HepG2 (cell line): ENCODE measurements around the gene PEAR1. TPM values are rescaled to one million over a fixed set of nuclear protein-coding genes. Genes with fewer than 3 reads are reported as not detected.

ENCODE experiments used
- ATAC-seq: fragments of 200-7000 bp; cut with Tn5 transposase; 3 replicates; pipeline ENCODE4 v1.9.1; 2020; ENCODE audit warnings: mild to moderate bottlenecking, moderate library complexity
- BruUV-seq: library from RNA; stranded (reverse); fragments of 400-500 nt; replicated peaks from 2 replicates; lab custom pipeline; 2021; lab: Mats Ljungman, UMichigan
- CTCF ChIA-PET: fragments of 300-600 bp; formaldehyde crosslinking; extraction: SDS; loops from one replicate; lab custom pipeline; 2021; ENCODE audit warnings: low total read pairs, inconsistent platforms, low intra/inter-chr PET ratio; lab: Yijun Ruan, JAX
- POLR2A ChIA-PET: fragments of 350-600 bp; sonication (Branson Sonifier 250); formaldehyde crosslinking; loops from one replicate; lab custom pipeline; 2020; ENCODE audit warnings: antibody characterized with exemption, inconsistent platforms; lab: Yijun Ruan, JAX
- DNase-seq: peaks from one replicate; pipeline ENCODE4 v3.0.0-alpha.2; 2015; ENCODE audit warnings: low spot score
- FAIRE-seq: peaks from 3 replicates; lab custom pipeline; 2011; peaks lifted over from hg19 to GRCh38; lab: Jason Lieb, UNC
- H2AFZ ChIP-seq: one replicate; pipeline ENCODE4 v1.6.1; 2011; ENCODE audit warnings: low read length, inconsistent platforms
- H3K27ac ChIP-seq: fragments of 300-600 bp; 3 replicates; pipeline ENCODE4 v1.8.0; 2011; ENCODE audit warnings: mixed run types, mild to moderate bottlenecking, mixed read lengths, low read length, inconsistent platforms; ENCODE audit not compliant: insufficient read depth; ENCODE audit errors: extremely low read length
- H3K27me3 ChIP-seq, 2 experiments: fragments of 200-600 bp in 1 of 2; 2 replicates in 1 of 2; 3 replicates in 1 of 2; pipeline versions ENCODE4 v1.6.0 to v1.8.0; 2011; ENCODE audit warnings: low read length in 2 of 2, mild to moderate bottlenecking in 2 of 2, moderate library complexity in 2 of 2, inconsistent platforms in 1 of 2; ENCODE audit not compliant: insufficient read depth in 2 of 2, control insufficient read depth in 1 of 2
- H3K36me3 ChIP-seq, 2 experiments: fragments of 200-600 bp in 1 of 2; replicated peaks in 1 of 2; 2 replicates in 1 of 2; 3 replicates in 1 of 2; pipeline versions ENCODE4 v1.5.1 to v1.8.0; 2011; ENCODE audit warnings: low read length in 2 of 2, inconsistent platforms in 1 of 2; ENCODE audit not compliant: insufficient read depth in 2 of 2, control insufficient read depth in 1 of 2
- H3K4me1 ChIP-seq: 2 replicates; pipeline ENCODE4 v1.5.1; 2012; ENCODE audit warnings: low read length, inconsistent platforms; ENCODE audit not compliant: insufficient read depth
- H3K4me2 ChIP-seq: 2 replicates; pipeline ENCODE4 v1.6.0; 2011; ENCODE audit warnings: low read depth, low read length, inconsistent platforms
- H3K4me3 ChIP-seq, 3 experiments: fragments of 200-600 bp in 1 of 3; sonication (generic), shearing (Covaris generic) in 1 of 3; replicated peaks in 1 of 3; 2 replicates each; pipeline ENCODE4 v1.5.1; 2011 to 2016; ENCODE audit warnings: low read length in 3 of 3, inconsistent platforms in 2 of 3, low read depth in 2 of 3, mild to moderate bottlenecking in 2 of 3, control low read depth in 1 of 3, mixed read lengths in 1 of 3; ENCODE audit not compliant: insufficient read depth in 1 of 3
- H3K79me2 ChIP-seq: one replicate; pipeline ENCODE4 v1.6.1; 2011; ENCODE audit warnings: low read length, inconsistent platforms; ENCODE audit not compliant: insufficient read depth
- H3K9ac ChIP-seq: 2 replicates; pipeline ENCODE4 v1.6.0; 2011; ENCODE audit warnings: mild to moderate bottlenecking, low read depth, low read length, inconsistent platforms; ENCODE audit not compliant: insufficient read depth
- H3K9me3 ChIP-seq: 2 replicates; pipeline ENCODE4 v1.5.1; 2012; ENCODE audit warnings: mild to moderate bottlenecking, low read length
- H4K20me1 ChIP-seq: 2 replicates; pipeline ENCODE4 v1.6.0; 2011; ENCODE audit warnings: inconsistent platforms, mild to moderate bottlenecking, low read length, moderate library complexity; ENCODE audit not compliant: insufficient read depth
- HMGA1 ChIP-seq: sonication (generic); formaldehyde crosslinking; conservative IDR thresholded peaks from 2 replicates; pipeline ENCODE4 v1.4.0; 2020; ENCODE audit warnings: missing genetic modification reagents
- HOXA9 ChIP-seq: sonication (generic); formaldehyde crosslinking; IDR thresholded peaks from 2 replicates; pipeline ENCODE4 v1.8.1; 2022; ENCODE audit warnings: missing genetic modification reagents, mild to moderate bottlenecking, moderate library complexity, borderline replicate concordance
- JUNB ChIP-seq: sonication (generic); formaldehyde crosslinking; IDR thresholded peaks from 2 replicates; pipeline ENCODE4 v1.8.0; 2022; ENCODE audit warnings: missing genetic modification reagents, mild to moderate bottlenecking, borderline replicate concordance
- KDM5A ChIP-seq: fragments of 200-600 bp; sonication (generic); IDR thresholded peaks from 2 replicates; pipeline ENCODE4 v1.7.0; 2018; ENCODE audit warnings: antibody characterized with exemption, mild to moderate bottlenecking, low read length, borderline replicate concordance
- PTBP1 ChIP-seq: fragments of 200-400 bp; formaldehyde crosslinking; IDR thresholded peaks from 2 replicates; pipeline ENCODE4 v1.6.1; 2018; ENCODE audit warnings: low read length, low read depth; ENCODE audit not compliant: poor library complexity, severe bottlenecking
- SCMH1 ChIP-seq: sonication (generic); formaldehyde crosslinking; IDR thresholded peaks from 2 replicates; pipeline ENCODE4 v1.9.0; 2021; ENCODE audit warnings: missing genetic modification reagents, mild to moderate bottlenecking, borderline replicate concordance
- SSRP1 ChIP-seq: IDR thresholded peaks from 2 replicates; pipeline ENCODE4 v1.6.1; 2016; ENCODE audit warnings: control low read depth
- TRIM24 ChIP-seq: sonication (generic); formaldehyde crosslinking; IDR thresholded peaks from 2 replicates; pipeline ENCODE4 v1.8.0; 2022; ENCODE audit warnings: mild to moderate bottlenecking, missing genetic modification reagents
- ZNF367 ChIP-seq: sonication (generic); formaldehyde crosslinking; IDR thresholded peaks from 2 replicates; pipeline ENCODE4 v1.4.0; 2020; ENCODE audit warnings: missing genetic modification reagents, borderline replicate concordance
- ZNF44 ChIP-seq: sonication (generic); formaldehyde crosslinking; IDR thresholded peaks from 2 replicates; pipeline ENCODE4 v1.5.1; 2020; ENCODE audit warnings: mild to moderate bottlenecking, missing genetic modification reagents
- ZNF577 ChIP-seq: sonication (generic); formaldehyde crosslinking; IDR thresholded peaks from 2 replicates; pipeline ENCODE4 v1.4.0; 2020; ENCODE audit warnings: mild to moderate bottlenecking, low read depth, missing genetic modification reagents, borderline replicate concordance
- ZNF619 ChIP-seq: sonication (generic); formaldehyde crosslinking; IDR thresholded peaks from 2 replicates; pipeline ENCODE4 v1.4.0; 2020; ENCODE audit warnings: mild to moderate bottlenecking, missing genetic modification reagents
- ZNF746 ChIP-seq: sonication (generic); formaldehyde crosslinking; IDR thresholded peaks from 2 replicates; pipeline ENCODE4 v1.8.0; 2022; ENCODE audit warnings: mild to moderate bottlenecking, missing genetic modification reagents
- WGBS: methylation state at CpG from one replicate; pipeline ENCODE4 v1.1.6; 2017; ENCODE audit warnings: low lambda C conversion rate; 5-methylcytosine and 5-hydroxymethylcytosine counted together
- in situ Hi-C: cut with HindIII; loops from 2 replicates; pipeline ENCODE4 v1.10.0; 2017; ENCODE audit warnings: low pct_unique_long_range_greater_than_20kb; ENCODE audit not compliant: extremely low pct_ligation_motif_present
- intact Hi-C: fragments of 100-400 bp; cut with micrococcal nuclease; formaldehyde crosslinking; loops from one replicate; pipeline ENCODE4 v1.10.0; 2022; ENCODE audit not compliant: unreplicated experiment
- polyA plus RNA-seq, 8 experiments: library from polyadenylated mRNA; depleted of rRNA in 3 of 8; stranded (reverse) in 7 of 8; unstranded in 1 of 8; fragments of >200 nt; fragmentation: Illumina TruSeq in 4 of 8; extraction: Trizol in 4 of 8; gene quantifications; 2 replicates each; pipeline versions ENCODE4 v1.2.1 to v1.2.3, GENCODE V29; 2011 to 2016; ENCODE audit warnings: low read depth in 4 of 8, missing spikeins in 1 of 8, mixed read lengths in 1 of 8; ENCODE audit not compliant: insufficient read depth in 1 of 8
- total RNA-seq, 5 experiments: library from RNA; depleted of rRNA; stranded (reverse); fragments of >200 nt; fragmentation: Illumina TruSeq; extraction: Trizol; gene quantifications; 2 replicates each; pipeline ENCODE4 v1.2.3, GENCODE V29; 2016; ENCODE audit warnings: low read depth in 1 of 5
- TF ChIP-seq, protein P1 (sequence below): sonication (generic); formaldehyde crosslinking; IDR thresholded peaks from 2 replicates; pipeline ENCODE4 v1.4.0; 2020; ENCODE audit warnings: mild to moderate bottlenecking, missing genetic modification reagents
- TF ChIP-seq, protein P2 (sequence below): IDR thresholded peaks from 2 replicates; pipeline ENCODE4 v1.6.1; 2016; ENCODE audit warnings: mild to moderate bottlenecking, missing biosample characterization, missing genetic modification reagents
- TF ChIP-seq, protein P3 (sequence below): sonication (generic); formaldehyde crosslinking; IDR thresholded peaks from 2 replicates; pipeline ENCODE4 v1.8.0; 2022; ENCODE audit warnings: missing genetic modification reagents, mild to moderate bottlenecking, moderate library complexity, borderline replicate concordance
- TF ChIP-seq, protein P4 (sequence below): sonication (generic); formaldehyde crosslinking; conservative IDR thresholded peaks from 2 replicates; pipeline ENCODE4 v1.5.0; 2020; ENCODE audit warnings: missing genetic modification reagents

Gene PEAR1
- total and polyA plus RNA-seq, 2 of the 13 experiments (the other 11 are each of a cell fraction or from before 2014, with no cell fraction given) = 0.27 to 0.41 TPM

DNA sequence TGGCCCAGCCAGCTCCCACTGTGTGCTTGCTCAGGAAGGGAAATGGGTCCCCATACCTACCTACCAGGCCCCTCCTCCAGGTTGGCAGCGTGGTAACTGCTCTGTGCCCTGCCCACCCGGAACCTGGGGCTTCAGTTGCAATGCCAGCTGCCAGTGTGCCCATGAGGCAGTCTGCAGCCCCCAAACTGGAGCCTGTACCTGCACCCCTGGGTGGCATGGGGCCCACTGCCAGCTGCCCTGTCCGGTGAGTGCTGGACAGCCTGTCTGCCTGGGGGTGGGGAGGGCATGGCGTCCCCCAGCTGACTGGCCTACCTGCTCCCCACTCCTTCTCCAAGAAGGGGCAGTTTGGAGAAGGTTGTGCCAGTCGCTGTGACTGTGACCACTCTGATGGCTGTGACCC, 16.2 kb downstream of the PEAR1 start:
- no peak for FAIRE-seq
- peaks cover 15% of the 10 kb centered on the region for H3K4me1 ChIP-seq
- no peak overlapping the region for H3K9ac ChIP-seq
- in situ Hi-C loops = no loop called here
- BruUV-seq = no TSS peak
- POLR2A ChIA-PET = no interaction called here
- H3K9me3 ChIP-seq = no peaks in the 10 kb centered on the region
- TF ChIP-seq HMGA1 (CRISPR knock-in tag) (no peak), SSRP1 (CRISPR knock-in tag) (no peak), TRIM24 (CRISPR knock-in tag) (no peak), ZNF44 (no peak), KDM5A (no peak), ZNF367 (CRISPR knock-in tag) (no peak), ZNF746 (CRISPR knock-in tag) (no peak), PTBP1 (no peak), ZNF619 (no peak), JUNB (CRISPR knock-in tag) (no peak), SCMH1 (no peak), HOXA9 (CRISPR knock-in tag) (no peak), ZNF577 (no peak)
- TF ChIP-seq, protein P1, sequence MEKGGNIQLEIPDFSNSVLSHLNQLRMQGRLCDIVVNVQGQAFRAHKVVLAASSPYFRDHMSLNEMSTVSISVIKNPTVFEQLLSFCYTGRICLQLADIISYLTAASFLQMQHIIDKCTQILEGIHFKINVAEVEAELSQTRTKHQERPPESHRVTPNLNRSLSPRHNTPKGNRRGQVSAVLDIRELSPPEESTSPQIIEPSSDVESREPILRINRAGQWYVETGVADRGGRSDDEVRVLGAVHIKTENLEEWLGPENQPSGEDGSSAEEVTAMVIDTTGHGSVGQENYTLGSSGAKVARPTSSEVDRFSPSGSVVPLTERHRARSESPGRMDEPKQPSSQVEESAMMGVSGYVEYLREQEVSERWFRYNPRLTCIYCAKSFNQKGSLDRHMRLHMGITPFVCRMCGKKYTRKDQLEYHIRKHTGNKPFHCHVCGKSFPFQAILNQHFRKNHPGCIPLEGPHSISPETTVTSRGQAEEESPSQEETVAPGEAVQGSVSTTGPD (CRISPR knock-in tag) = no peak
- TF ChIP-seq, protein P2, sequence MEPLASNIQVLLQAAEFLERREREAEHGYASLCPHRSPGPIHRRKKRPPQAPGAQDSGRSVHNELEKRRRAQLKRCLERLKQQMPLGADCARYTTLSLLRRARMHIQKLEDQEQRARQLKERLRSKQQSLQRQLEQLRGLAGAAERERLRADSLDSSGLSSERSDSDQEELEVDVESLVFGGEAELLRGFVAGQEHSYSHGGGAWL (CRISPR knock-in tag) = no peak
- TF ChIP-seq, protein P3, sequence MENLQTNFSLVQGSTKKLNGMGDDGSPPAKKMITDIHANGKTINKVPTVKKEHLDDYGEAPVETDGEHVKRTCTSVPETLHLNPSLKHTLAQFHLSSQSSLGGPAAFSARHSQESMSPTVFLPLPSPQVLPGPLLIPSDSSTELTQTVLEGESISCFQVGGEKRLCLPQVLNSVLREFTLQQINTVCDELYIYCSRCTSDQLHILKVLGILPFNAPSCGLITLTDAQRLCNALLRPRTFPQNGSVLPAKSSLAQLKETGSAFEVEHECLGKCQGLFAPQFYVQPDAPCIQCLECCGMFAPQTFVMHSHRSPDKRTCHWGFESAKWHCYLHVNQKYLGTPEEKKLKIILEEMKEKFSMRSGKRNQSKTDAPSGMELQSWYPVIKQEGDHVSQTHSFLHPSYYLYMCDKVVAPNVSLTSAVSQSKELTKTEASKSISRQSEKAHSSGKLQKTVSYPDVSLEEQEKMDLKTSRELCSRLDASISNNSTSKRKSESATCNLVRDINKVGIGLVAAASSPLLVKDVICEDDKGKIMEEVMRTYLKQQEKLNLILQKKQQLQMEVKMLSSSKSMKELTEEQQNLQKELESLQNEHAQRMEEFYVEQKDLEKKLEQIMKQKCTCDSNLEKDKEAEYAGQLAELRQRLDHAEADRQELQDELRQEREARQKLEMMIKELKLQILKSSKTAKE (CRISPR knock-in tag) = no peak
- TF ChIP-seq, protein P4, sequence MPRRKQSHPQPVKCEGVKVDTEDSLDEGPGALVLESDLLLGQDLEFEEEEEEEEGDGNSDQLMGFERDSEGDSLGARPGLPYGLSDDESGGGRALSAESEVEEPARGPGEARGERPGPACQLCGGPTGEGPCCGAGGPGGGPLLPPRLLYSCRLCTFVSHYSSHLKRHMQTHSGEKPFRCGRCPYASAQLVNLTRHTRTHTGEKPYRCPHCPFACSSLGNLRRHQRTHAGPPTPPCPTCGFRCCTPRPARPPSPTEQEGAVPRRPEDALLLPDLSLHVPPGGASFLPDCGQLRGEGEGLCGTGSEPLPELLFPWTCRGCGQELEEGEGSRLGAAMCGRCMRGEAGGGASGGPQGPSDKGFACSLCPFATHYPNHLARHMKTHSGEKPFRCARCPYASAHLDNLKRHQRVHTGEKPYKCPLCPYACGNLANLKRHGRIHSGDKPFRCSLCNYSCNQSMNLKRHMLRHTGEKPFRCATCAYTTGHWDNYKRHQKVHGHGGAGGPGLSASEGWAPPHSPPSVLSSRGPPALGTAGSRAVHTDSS (CRISPR knock-in tag) = no peak
- TF ChIP-seq, all 625 proteins: peak for 0
- intact Hi-C loops = loop anchor here (1.0 kb wide), 1 partner anchor 165 kb away; no protein-coding TSS in a partner anchor
- H3K4me2 ChIP-seq = no peak overlapping the region
- H3K4me3 ChIP-seq = no peak overlapping the region
- H3K79me2 ChIP-seq = no peaks in the 10 kb centered on the region
- ATAC-seq (no peak), DNase-seq (no peak)
- WGBS = 0% methylated on average over 1 of the region's 5 CpGs
- CTCF ChIA-PET = interaction anchor here (2.0 kb wide), 1 partner anchor 11 kb away, joined by 6 read pairs; the partner anchor contains the start of gene LRRC71
- H4K20me1 ChIP-seq = no peaks in the 10 kb centered on the region
- no peak overlapping the region for H3K27ac ChIP-seq
- no peak overlapping the region for H2AFZ ChIP-seq
- H3K27me3 ChIP-seq = peaks cover 4 to 48% of the 10 kb centered on the region in 2 experiments; a peak in 4 of 5 replicates
- no peaks in the 10 kb centered on the region for H3K36me3 ChIP-seq
